Osteocyte (in vitro differentiated cells): ENCODE results near the gene CACNA1C. TPM values are rescaled to one million over a fixed set of nuclear protein-coding genes. Genes with fewer than 3 reads are reported as not detected.
"Not testable (repeated sequence)": the region's sequence is repeated elsewhere in the genome, so short reads cannot be mapped to it uniquely, and the experiment has no call there.

ENCODE experiments used
- DNase-seq: peaks from one replicate; pipeline ENCODE4 v3.0.0; 2021; ENCODE audit warnings: mixed read lengths; ENCODE audit not compliant: unreplicated experiment; ENCODE audit errors: extremely low spot score
- H3K27ac Mint-ChIP-seq: one replicate; pipeline ENCODE4 v1.8.0; 2021; ENCODE audit warnings: mild to moderate bottlenecking, mixed read lengths; ENCODE audit not compliant: unreplicated experiment
- H3K27me3 Mint-ChIP-seq: one replicate; pipeline ENCODE4 v1.8.0; 2021; ENCODE audit warnings: mixed read lengths; ENCODE audit not compliant: unreplicated experiment
- H3K36me3 Mint-ChIP-seq: one replicate; pipeline ENCODE4 v1.8.0; 2021; ENCODE audit warnings: mixed read lengths; ENCODE audit not compliant: unreplicated experiment
- H3K4me1 Mint-ChIP-seq: one replicate; pipeline ENCODE4 v1.8.0; 2021; ENCODE audit warnings: mixed read lengths; ENCODE audit not compliant: unreplicated experiment
- H3K4me3 Mint-ChIP-seq: one replicate; pipeline ENCODE4 v1.8.0; 2021; ENCODE audit warnings: mild to moderate bottlenecking, moderate library complexity, mixed read lengths; ENCODE audit not compliant: unreplicated experiment
- H3K9me3 Mint-ChIP-seq: one replicate; pipeline ENCODE4 v1.8.0; 2021; ENCODE audit warnings: mixed read lengths; ENCODE audit not compliant: unreplicated experiment
- CTCF ChIP-seq: fragments of 200-600 bp; sonication (generic); IDR thresholded peaks from 2 replicates; pipeline ENCODE4 v1.5.0; 2021; ENCODE audit warnings: antibody characterized with exemption, mild to moderate bottlenecking, moderate library complexity
- total RNA-seq: library from RNA; stranded (reverse); gene quantifications from 2 replicates; pipeline ENCODE4 v1.2.1, GENCODE V29; 2021

The CACNA1C gene
- total RNA-seq, 1 donor from 2014 or later = 67.4 TPM

GRCh38 chr12:2255311-2255710, 202.5 kb downstream of the CACNA1C start:
- no peak for DNase-seq
- Mint-ChIP-seq H3K27ac (no peak overlapping the region), H3K27me3 (no peaks in the 10 kb centered on the region), H3K4me1 (peaks cover 56% of the 10 kb centered on the region), H3K9me3 (no peaks in the 10 kb centered on the region), H3K36me3 (peaks cover 5% of the 10 kb centered on the region), H3K4me3 (no peak overlapping the region)
- TF ChIP-seq CTCF = no peak

DNA sequence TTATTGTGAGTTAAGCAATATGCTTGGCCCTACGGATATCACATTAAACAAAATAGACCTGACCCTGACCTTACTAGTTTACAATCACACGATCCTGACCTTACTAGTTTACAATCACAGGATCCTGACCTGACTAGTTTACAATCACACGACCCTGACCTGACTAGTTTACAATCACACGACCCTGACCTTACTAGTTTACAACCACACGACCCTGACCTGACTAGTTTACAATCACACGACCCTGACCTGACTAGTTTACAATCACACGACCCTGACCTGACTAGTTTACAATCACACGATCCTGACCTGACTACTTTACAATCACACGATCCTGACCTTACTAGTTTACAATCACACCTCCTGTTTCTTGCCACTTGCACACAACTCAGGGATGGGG, 202.9 kb downstream of the CACNA1C start:
- H3K4me3 Mint-ChIP-seq, H3K27ac Mint-ChIP-seq, H3K36me3 Mint-ChIP-seq, H3K9me3 Mint-ChIP-seq, H3K27me3 Mint-ChIP-seq: not testable (repeated sequence)
- peaks cover 52% of the 10 kb centered on the region for H3K4me1 Mint-ChIP-seq
- DNase-seq = peak; percentile 94

- TF ChIP-seq CTCF = no peak
- no peaks in the 10 kb centered on the region for H3K27me3 Mint-ChIP-seq
- peaks cover 44% of the 10 kb centered on the region for H3K4me1 Mint-ChIP-seq
- no peak overlapping the region for H3K4me3 Mint-ChIP-seq
- H3K9me3 Mint-ChIP-seq = no peaks in the 10 kb centered on the region
- no peak for DNase-seq
- H3K36me3 Mint-ChIP-seq = peaks cover 5% of the 10 kb centered on the region
- H3K27ac Mint-ChIP-seq = no peak overlapping the region
These were observed 203.7 kb downstream of the CACNA1C start for GRCh38 chr12:2256453-2256852.

GRCh38 chr12:2256915-2257314, 204.1 kb downstream of the CACNA1C start:
- no peak for TF ChIP-seq CTCF
- Mint-ChIP-seq H3K27ac (peak overlapping the region; percentile 18), H3K4me3 (no peak overlapping the region), H3K4me1 (peaks cover 40% of the 10 kb centered on the region), H3K27me3 (no peaks in the 10 kb centered on the region), H3K9me3 (no peaks in the 10 kb centered on the region), H3K36me3 (peaks cover 5% of the 10 kb centered on the region)
- no peak for DNase-seq

DNA sequence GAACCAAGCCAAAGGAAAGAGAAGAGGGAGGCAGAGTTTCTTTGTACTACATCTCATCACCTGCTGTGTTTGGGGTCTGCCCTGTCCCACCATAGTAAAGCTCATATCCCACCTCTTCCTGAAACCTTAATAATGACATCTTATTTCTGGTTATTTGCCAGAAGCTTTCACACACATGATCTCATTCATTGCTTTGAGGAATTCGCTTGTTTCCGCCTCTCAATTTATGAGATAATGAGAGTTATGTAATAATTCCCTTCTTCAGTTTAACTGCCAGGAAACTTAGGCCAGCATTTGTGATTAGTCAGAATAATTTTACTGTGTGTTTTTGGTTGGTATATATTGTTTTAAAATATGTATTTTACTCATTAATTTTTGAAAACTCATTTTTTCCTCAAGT, 205.2 kb downstream of the CACNA1C start:
- Mint-ChIP-seq H3K9me3 (no peaks in the 10 kb centered on the region), H3K27ac (no peak overlapping the region), H3K4me3 (no peak overlapping the region), H3K4me1 (peaks cover 29% of the 10 kb centered on the region), H3K36me3 (peaks cover 5% of the 10 kb centered on the region), H3K27me3 (no peaks in the 10 kb centered on the region)
- no peak for DNase-seq
- TF ChIP-seq CTCF = no peak

GRCh38 chr12:2259369-2259768, 206.6 kb downstream of the CACNA1C start:
- no peaks in the 10 kb centered on the region for H3K9me3 Mint-ChIP-seq
- H3K4me1 Mint-ChIP-seq = peaks cover 24% of the 10 kb centered on the region
- no peaks in the 10 kb centered on the region for H3K27me3 Mint-ChIP-seq
- TF ChIP-seq CTCF = no peak
- no peak for DNase-seq
- H3K4me3 Mint-ChIP-seq = no peak overlapping the region
- peaks cover 5% of the 10 kb centered on the region for H3K36me3 Mint-ChIP-seq
- H3K27ac Mint-ChIP-seq = peak overlapping the region; percentile 76
